Fibroblast of skin of scalp (primary cell): ENCODE data around the gene UGT1A8. TPM values are rescaled to one million over a fixed set of nuclear protein-coding genes. Genes with fewer than 3 reads are reported as not detected.
"Not testable (repeated sequence)": the region's sequence is repeated elsewhere in the genome, so short reads cannot be mapped to it uniquely, and the experiment has no call there.

Experiments used
- DNase-seq: peaks from one replicate; pipeline ENCODE4 v3.0.0-alpha.2; 2013
- polyA plus RNA-seq, 2 experiments: library from polyadenylated mRNA; unstranded; fragments of 120-200 nt; gene quantifications; one replicate each; pipeline ENCODE4 v1.2.1, GENCODE V29; 2013; ENCODE audit not compliant: insufficient read length in 2 of 2

Gene UGT1A8
- not detected for polyA plus RNA-seq (2013, experiment 1 of 2; ENCODE audit: insufficient read length)
- polyA plus RNA-seq (2013, experiment 2 of 2; ENCODE audit: insufficient read length), result not detected

DNA sequence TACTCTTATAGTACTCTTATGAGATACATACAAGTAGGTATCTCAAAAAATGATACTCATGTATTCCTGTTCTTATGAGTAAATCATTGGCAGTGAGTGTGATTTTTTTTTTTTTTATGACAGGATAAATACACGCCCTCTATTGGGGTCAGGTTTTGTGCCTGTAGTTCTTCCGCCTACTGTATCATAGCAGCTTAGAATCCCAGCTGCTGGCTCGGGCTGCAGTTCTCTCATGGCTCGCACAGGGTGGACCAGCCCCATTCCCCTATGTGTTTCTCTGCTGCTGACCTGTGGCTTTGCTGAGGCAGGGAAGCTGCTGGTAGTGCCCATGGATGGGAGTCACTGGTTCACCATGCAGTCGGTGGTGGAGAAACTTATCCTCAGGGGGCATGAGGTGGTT, at the start of gene UGT1A8:
TSS of gene UGT1A8 (plus strand) at position 158 of the 400 bp plus-strand sequence. CDS start at position 233, 75 bp downstream.
- not testable (repeated sequence) for DNase-seq

DNA sequence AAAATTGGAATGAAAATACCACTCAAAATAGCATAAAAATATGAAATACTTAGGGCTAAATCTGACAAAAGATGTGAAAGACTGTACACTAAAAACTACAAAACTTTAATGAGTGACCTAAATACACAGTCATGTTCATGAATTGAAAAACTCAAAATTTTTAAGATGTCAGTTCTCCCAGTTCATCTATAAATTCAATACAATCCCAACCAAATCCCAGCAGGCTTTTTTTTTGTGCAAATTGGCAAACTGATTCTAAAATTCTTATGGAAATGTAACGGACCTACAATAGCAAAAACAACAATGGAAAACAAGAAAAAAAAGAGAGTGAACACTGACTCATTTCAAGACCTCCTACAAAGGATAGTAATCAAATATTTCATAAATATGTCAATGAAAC, 46.4 kb upstream of the UGT1A8 start:
- DNase-seq, result no peak

DNA sequence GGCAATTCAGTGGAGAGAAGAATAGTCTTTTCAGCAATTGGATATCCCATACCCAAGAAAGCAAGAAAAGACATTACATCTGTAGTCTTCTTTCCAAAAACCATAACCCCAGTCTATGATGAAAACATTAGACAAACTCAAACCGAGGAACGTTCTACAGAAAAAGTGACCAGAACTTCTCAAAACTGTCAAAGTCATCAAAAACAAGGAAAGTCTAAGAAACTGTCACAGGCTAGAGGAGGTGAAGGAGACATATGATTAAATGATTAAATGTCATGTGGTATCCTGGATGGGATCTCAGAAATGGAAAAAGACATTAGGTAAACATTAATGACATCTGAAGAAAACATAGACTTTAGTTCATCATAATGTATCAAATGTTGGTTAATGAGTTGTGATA, 46.0 kb upstream of the UGT1A8 start:
- DNase-seq, result no peak

DNA sequence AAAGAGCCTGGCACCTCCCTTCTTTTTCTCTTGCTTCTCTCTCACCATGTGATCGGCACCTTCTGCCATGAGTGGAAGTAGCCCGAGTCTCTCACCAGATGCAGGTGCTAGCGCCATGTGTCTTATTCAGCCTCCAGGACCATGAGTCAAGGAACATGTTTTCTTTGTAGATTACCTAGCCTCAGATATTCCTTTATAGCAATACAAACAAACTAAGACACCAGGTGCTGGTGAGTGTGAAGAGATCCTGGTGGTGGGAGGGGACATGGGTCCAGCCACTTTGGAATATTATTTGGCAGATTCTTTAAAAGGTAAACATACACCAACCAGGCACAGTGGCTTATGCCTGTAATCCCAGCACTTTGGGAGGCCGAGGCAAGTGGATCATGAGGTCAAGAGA, 45.0 kb upstream of the UGT1A8 start:
- DNase-seq, result no peak

DNA sequence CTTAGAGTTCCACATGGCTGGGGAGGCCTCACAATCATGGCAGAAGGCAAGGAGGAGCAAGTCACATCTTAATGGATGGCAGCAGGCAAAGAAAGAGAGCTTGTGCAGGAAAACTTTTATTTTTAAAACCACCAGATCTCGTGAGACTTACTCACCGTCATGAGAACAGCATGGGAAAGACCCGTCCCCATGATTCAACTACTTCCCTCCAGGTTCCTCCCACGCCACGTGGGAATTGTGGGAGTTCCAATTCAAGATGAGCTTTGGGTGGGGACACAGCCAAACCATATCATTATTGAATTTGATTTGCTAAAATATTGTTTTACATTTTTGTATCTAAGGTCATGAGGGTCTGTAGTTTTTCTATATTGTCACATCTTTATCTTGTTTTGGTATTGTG, 40.1 kb upstream of the UGT1A8 start:
- DNase-seq, result not testable (repeated sequence)

DNA sequence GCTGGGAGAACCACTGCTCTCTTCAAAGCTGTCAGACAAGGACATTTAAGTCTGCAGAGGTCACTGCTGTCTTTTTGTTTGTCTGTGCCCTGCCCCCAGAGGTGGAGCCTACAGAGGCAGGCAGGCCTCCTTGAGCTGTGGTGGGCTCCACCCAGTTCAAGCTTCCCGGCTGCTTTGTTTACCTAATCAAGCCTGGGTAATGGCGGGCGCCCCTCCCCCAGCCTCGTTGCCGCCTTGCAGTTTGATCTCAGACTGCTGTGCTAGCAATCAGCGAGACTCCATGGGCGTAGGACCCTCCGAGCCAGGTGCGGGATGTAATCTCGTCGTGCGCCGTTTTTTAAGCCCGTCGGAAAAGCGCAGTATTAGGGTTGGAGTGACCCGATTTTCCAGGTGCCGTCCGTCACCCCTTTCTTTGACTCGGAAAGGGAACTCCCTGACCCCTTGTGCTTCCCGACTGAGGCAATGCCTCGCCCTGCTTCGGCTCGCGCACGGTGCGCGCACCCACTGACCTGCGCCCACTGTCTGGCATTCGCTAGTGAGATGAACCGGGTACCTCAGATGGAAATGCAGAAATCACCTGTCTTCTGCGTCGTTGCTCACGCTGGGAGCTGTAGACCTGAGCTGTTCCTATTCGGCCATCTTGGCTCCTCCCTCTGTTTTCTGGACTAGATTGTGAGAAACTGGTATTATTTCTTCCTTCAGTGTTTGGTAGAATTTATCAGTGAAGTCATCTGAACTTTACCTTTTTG, 34.0 kb upstream of the UGT1A8 start:
- DNase-seq, result not testable (repeated sequence)

DNA sequence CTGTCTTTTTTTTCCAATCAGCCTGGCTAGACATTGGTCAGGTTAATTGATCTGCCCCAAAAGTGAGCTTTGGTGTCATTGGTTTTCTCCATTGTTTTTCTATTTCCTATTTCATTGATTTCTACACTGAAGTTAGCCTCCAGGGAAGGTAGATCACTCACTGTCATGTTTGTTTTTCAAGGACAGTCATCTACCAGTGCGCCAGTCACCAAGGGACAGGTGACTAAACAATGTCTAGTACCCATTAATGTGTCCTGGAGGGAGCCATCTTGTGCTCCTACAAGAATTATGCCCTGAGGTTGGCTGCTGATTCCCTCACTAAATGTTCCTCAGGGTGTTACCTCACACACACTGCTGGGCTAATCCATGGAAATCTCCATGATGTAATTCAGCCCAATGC, 33.2 kb upstream of the UGT1A8 start:
- no peak for DNase-seq

DNA sequence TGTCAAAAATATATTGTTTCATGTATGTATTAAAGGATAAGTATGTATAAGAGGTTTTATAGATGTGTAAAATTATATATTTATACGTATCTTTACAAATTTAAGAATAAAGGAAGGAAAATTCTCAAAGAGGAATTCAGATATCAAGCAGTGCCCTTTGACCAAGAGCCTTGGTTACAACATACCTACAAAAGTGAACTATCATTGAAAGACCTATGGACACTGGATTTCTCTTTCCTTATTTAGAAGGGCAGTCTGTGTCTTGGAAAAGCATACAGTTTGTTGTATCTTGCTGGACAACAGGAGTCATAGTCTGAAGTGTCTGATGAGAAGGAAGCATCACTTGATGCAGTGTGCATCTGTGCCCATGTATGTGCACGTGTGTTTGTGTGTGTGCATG, 29.0 kb upstream of the UGT1A8 start:
- DNase-seq, result no peak

DNA sequence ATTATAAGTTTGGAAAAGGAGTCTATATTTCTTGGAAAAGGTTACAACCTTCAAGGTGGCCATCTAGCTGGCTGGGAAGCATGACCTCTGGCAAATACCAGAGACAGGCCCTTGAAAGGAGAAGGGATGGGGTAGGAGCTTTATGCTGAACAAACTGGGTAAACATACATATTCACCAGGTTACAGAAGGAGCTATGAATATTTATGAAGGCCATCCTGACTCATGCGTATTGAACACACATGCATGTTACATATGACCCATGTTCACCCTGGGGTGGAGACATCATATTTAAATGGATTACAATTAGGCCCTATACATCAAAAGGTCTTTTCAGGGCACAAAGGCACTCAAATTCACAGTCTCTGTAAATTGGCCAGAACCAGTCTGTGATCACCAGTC, 24.7 kb upstream of the UGT1A8 start:
- not testable (repeated sequence) for DNase-seq

DNA sequence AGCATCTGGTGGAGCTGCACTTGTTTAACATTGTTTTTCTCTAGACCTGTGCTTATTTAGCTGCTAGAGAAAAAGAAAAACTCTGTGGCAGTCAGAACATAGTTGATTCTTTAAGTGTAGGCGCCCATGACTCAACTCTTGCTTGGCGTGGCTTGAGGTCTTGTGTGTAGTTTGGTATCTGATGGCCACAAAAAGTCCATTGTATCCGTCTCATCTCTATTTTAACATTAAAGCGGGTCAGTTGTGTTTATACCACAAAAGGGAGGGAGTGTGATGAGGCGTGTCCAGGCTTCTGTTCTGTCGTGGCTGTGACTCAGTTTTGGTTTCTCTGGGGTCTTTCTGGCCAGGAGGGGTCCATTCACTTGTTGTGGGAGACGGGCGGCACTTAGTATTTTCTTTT, 24.2 kb upstream of the UGT1A8 start:
- no peak for DNase-seq

DNA sequence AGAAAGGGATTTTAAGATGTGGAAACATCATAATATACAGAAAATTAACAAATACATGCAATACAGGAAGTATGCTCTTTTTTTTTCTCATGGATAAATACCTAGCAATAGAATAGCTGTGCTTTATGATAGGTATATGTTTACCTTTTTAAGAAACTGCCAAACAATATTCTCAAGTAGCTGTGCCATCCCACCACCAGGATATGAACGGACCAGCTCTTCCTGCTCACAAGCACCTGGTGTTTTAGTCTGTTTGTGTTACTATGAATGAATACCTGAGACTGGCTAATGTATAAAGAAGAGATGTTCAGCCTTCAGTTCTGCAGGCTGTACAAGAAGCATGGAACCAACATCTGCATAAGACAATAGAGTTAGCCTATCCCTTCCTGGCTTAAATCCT, 19.9 kb upstream of the UGT1A8 start:
- no peak for DNase-seq

DNA sequence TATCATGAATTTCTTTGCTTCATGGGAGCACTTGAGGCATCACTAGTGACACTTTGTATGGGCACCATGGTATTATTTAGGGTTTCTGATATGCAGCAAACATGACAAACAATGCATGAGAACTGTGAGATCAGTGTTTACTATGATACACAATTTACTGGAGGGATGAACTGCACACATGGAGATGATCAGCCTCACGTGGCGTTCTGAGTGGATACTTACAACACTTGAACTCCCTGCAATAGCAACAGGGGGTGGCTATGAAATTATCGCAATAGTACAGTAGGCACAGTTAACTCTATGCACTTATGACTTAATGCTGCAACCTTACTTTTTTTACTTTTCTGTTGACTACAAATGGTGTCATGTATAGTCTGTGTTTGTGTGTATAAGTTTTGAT, 18.5 kb upstream of the UGT1A8 start:
- no peak for DNase-seq

DNA sequence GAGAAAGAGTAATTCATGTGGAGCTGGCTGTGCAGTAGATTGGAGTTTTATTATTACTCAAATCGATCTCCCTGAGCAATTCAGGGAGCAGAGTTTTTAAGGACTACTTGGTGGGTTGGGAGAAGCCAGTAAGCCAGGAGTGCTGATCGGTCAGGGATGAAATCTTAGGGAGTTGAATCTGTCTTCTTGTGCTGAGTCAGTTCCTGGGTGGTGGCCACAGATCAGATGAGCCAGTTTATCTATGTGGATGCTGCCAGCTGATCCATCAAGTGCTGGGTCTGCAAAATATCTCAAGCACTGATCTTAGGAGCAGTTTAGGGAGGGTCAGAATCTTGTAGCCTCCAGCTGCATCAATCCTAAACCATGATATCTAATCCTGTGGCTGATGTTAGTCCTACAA, 17.0 kb upstream of the UGT1A8 start:
- DNase-seq, result no peak

DNA sequence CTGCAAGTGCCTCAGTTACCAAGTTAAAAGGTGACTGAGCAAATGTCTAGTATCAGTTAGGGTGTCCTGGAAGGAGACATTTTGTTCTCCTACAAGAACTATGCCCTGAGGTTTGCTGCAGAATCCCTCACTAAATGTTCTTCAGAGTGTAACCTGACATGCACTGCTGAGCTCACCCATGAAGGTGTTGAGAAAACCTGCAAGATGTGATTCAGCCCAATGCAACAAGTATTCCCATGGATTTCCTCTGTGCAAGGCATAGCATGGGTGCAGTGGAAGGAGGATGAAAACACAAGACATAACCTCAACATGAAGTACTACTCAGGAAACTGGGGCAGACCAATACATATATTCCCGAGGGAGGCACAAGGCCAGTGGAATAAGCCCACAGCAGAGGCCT, 15.4 kb upstream of the UGT1A8 start:
- DNase-seq, result no peak

DNA sequence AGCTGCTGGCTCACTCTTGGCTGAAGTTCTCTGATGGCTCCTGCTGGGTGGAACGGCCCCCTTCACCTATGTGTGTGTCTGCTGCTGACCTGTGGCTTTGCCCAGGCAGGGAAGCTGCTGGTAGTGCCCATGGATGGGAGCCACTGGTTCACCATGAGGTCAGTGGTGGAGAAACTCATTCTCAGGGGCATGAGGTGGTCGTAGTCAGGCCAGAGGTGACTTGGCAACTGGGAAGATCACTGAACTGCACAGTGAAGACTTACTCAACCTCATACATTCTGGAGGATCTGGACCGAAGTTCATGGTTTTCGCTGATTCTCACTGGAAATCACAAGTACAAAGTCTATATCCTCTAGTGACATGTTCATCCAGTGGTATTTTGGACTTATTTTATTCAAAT, 13.9 kb upstream of the UGT1A8 start:
- DNase-seq, result no peak

DNA sequence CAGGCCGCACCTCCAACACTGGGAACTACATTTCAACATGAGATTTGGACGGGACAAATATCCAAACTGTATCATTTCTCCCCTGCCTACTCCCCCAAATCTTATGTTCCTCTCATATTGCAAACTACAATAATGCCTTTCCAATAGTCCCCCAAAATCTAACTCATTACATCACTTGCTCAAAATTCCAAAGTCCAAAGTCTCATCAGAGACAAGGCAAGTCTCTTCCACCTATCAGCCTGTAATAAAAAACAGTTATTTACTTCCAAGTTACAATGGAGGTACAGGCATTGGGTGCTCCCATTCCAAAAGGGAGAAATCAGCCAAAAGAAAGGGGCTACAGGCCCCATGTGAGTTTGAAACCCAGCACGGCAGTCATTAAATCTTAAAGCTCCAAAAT, 12.6 kb upstream of the UGT1A8 start:
- no peak for DNase-seq

DNA sequence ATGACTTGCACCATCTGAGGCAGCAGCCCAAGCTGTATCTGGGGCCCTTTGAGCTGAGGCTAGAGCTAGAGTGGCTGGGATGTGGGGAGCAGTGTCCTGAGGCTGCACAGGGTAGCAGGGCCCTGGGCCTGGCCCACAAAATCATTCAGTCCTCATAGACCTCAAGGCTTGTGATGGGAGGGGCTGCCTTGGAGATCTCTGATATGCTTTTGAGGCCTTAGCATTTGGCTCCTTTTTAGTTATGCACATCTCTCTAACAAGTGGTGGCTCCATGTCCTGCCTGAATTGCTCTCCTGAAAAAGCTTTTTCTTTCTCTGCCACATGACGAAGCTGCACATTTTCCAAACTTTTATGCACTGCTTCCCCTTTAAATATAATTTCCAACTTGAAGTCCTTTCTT, 11.8 kb upstream of the UGT1A8 start:
- no peak for DNase-seq

DNA sequence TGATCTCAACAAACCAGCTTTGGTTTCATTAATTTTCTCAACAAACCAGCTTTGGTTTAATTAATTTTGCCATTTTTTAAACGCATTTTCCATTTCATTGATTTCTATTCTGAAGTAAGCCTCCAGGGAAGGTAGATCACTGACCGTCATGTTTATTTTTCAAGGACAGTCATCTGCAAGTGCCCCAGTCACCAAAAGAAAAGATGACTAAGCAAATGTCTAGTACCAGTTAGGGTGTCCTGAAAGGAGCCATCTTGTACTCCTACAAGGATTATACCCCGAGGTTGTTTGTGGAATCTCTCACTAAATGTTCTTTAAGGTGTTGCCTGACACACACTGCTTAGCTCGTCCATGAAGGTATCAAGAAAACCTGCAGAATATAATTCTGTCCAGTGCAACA, 6.1 kb upstream of the UGT1A8 start:
- DNase-seq, result no peak

DNA sequence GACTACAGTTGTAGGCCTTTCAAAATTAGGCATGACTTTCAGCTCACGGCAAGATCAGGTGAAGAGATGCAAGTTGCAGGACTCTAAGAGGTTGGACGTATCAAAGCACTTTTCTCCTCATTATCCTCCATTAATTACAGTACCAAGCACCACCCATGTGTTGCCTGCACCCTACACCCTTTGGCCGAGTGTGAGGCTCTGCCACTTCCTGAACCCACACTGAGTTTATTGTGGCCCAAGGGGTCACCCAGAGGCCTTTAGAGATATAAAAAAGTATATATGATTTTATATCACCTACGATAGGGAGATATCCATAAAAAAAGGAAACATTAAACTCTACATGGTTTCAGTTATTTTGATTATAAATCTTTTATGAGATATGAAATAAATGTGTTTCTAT, 2.8 kb downstream of the UGT1A8 start:
- no peak for DNase-seq

DNA sequence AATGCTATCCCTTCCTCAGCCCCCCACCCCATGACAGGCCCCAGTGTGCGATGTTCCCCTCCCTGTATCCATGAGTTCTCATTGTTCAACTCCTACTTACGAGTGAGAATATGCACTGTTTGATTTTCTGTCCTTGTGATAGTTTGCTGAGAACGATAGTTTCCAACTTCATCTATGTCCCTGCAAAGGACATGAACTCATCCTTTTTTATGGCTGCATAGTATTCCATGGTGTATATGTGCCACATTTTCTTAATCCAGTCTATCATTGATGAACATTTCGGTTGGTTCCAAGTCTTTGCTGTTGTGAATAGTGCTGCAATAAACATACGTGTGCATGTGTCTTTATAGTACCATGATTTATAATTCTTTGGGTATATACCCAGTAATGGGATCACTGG, 4.4 kb downstream of the UGT1A8 start:
- not testable (repeated sequence) for DNase-seq

DNA sequence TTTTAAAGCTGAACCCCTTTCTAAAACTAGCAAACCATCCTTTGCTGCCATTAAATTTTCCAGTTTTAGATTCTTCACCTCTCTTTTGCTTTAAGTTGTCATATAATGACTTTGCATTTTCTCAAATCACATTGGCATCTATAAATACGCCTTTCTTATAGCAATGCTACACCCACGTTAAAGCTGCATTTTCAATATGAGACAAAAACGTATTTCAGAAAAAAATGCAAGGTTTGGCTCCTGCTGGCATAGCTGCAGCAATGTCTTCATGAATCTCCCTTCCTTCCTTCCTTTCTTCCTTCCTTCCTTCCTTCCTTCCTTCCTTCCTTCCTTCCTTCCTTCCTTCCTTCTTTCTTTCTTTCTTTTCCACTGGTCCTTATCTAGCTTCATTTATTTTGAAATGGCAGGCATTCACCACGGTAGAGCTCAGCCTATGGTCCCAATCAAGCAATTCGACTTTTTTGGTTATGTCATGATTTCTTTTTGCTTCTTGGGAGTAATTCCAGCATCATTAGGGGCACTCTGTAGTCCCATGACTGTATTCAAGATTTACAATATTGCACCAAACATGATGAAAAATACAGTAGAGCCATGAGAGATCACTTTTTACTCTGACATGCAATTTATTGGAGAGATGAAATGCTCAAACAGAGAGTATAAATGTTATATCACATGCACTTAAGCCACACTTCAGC, 10.0 kb downstream of the UGT1A8 start:
- DNase-seq, result no peak

DNA sequence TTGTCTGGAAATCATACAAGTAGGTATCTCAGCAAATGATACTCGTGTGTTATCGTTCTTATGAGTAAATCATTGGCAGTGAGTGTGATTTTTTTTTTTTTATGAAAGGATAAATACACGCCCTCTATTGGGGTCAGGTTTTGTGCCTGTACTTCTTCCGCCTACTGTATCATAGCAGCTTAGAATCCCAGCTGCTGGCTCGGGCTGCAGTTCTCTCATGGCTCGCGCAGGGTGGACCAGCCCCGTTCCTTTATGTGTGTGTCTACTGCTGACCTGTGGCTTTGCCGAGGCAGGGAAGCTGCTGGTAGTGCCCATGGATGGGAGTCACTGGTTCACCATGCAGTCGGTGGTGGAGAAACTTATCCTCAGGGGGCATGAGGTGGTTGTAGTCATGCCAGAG, 18.9 kb downstream of the UGT1A8 start, which contains the start of gene UGT1A10:
TSS of gene UGT1A10 (plus strand) at position 143 of the 400 bp plus-strand sequence. CDS start at position 218, 75 bp downstream.
- DNase-seq, result not testable (repeated sequence)

DNA sequence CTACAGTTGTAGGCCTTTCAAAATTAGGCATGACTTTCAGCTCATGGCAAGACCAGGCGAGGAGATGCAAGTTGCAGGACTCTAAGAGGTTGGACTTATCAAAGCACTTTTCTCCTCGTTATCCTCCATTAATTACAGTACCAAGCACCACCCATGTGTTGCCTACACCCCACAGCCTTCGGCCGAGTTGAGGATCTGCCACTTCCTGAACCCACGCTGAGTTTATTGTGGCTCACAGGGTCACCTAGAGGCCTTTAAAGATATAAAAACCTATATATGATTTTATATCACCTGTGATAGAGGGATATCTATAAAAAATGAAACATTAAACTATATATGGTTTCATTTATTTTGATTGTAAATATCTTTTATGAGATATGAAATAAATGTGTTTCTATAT, 21.4 kb downstream of the UGT1A8 start:
- DNase-seq, result no peak

DNA sequence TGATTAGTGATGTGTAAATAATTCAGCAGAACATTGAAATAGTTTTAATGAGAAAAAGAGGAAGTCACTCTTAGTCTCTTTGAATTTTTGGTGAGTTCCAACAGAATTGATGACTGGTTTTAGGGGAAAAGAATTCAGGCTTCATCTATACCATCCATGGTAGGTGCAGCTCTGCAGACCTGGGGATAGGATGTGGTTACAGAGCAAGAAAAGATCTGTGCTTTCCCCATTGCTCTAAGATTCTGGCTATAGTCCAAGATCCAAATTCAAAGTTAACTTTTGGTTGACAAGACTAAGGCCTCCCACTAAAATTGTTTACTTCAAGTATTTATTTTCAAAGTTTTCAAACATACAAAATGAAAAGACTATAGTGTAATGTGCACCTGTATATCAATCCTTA, 22.4 kb downstream of the UGT1A8 start:
- no peak for DNase-seq
